ENCODE results near the gene SLC2A9.

SLC2A9 gene

GRCh38 chr4:9849538-9849920, 171.8 kb downstream of the SLC2A9 start:
- TF ChIP-seq FOXM1 (IDR thresholded peaks at IDR 0.05; ENCODE audit: borderline replicate concordance, low read depth): no peak
- TF ChIP-seq NFIC (IDR thresholded peaks at IDR 0.05): no peak
- TF ChIP-seq YY1 (IDR thresholded peaks at IDR 0.05; ENCODE audit: low read depth): no peak
- no peak for TF ChIP-seq CREB1 (IDR thresholded peaks at IDR 0.05; ENCODE audit: low read depth)
- no peak for TF ChIP-seq TEAD4 (IDR thresholded peaks at IDR 0.05)
- TF ChIP-seq EGR1 (IDR thresholded peaks at IDR 0.05): no peak
- no peak for TF ChIP-seq REST (IDR thresholded peaks at IDR 0.05; ENCODE audit: low read depth)
- TF ChIP-seq TAF1 (IDR thresholded peaks at IDR 0.05; ENCODE audit: low read depth): no peak
- no peak for TF ChIP-seq USF1 (IDR thresholded peaks at IDR 0.05)
- no peak for TF ChIP-seq MAX (IDR thresholded peaks at IDR 0.05)
- TF ChIP-seq RAD21 (IDR thresholded peaks at IDR 0.05; ENCODE audit: low read depth): no peak
- no peak for TF ChIP-seq CEBPB (IDR thresholded peaks at IDR 0.05)
- no peak for TF ChIP-seq TCF12 (IDR thresholded peaks at IDR 0.05; ENCODE audit: low read depth)

- TF ChIP-seq FOXM1 (IDR thresholded peaks at IDR 0.05; ENCODE audit: borderline replicate concordance, low read depth): no peak
- no peak for TF ChIP-seq CEBPB (IDR thresholded peaks at IDR 0.05)
- TF ChIP-seq TCF12 (IDR thresholded peaks at IDR 0.05; ENCODE audit: low read depth): no peak
- TF ChIP-seq TEAD4 (IDR thresholded peaks at IDR 0.05): no peak
- TF ChIP-seq USF1 (IDR thresholded peaks at IDR 0.05): no peak
- TF ChIP-seq CREB1 (IDR thresholded peaks at IDR 0.05; ENCODE audit: low read depth): no peak
- TF ChIP-seq MAX (IDR thresholded peaks at IDR 0.05): no peak
Observed at GRCh38 chr4:9847968-9848748, 173.1 kb downstream of the SLC2A9 start.

GRCh38 chr4:9845791-9846493, 175.4 kb downstream of the SLC2A9 start:
- no peak for TF ChIP-seq TAF1 (IDR thresholded peaks at IDR 0.05; ENCODE audit: low read depth)
- TF ChIP-seq FOXM1 (IDR thresholded peaks at IDR 0.05; ENCODE audit: borderline replicate concordance, low read depth): no peak
- no peak for TF ChIP-seq ZBTB7A (IDR thresholded peaks at IDR 0.05; ENCODE audit: low read depth)
- TF ChIP-seq YY1 (IDR thresholded peaks at IDR 0.05; ENCODE audit: low read depth): no peak
- no peak for TF ChIP-seq CEBPB (IDR thresholded peaks at IDR 0.05)
- TF ChIP-seq RAD21 (IDR thresholded peaks at IDR 0.05; ENCODE audit: low read depth): no peak
- TF ChIP-seq EP300 (IDR thresholded peaks at IDR 0.05; ENCODE audit: borderline replicate concordance): no peak
- no peak for TF ChIP-seq NFIC (IDR thresholded peaks at IDR 0.05)
- no peak for TF ChIP-seq EGR1 (IDR thresholded peaks at IDR 0.05)
- TF ChIP-seq USF1 (IDR thresholded peaks at IDR 0.05): no peak
- TF ChIP-seq TEAD4 (IDR thresholded peaks at IDR 0.05): no peak
- TF ChIP-seq REST (IDR thresholded peaks at IDR 0.05; ENCODE audit: low read depth): no peak
- no peak for TF ChIP-seq TCF12 (IDR thresholded peaks at IDR 0.05; ENCODE audit: low read depth)
- no peak for TF ChIP-seq CREB1 (IDR thresholded peaks at IDR 0.05; ENCODE audit: low read depth)
- no peak for TF ChIP-seq MAX (IDR thresholded peaks at IDR 0.05)

- no peak for TF ChIP-seq CEBPB (IDR thresholded peaks at IDR 0.05)
- TF ChIP-seq TCF12 (IDR thresholded peaks at IDR 0.05; ENCODE audit: low read depth): no peak
- no peak for TF ChIP-seq TEAD4 (IDR thresholded peaks at IDR 0.05)
- no peak for TF ChIP-seq MAX (IDR thresholded peaks at IDR 0.05)
- no peak for TF ChIP-seq NFIC (IDR thresholded peaks at IDR 0.05)
- TF ChIP-seq CREB1 (IDR thresholded peaks at IDR 0.05; ENCODE audit: low read depth): no peak
- no peak for TF ChIP-seq REST (IDR thresholded peaks at IDR 0.05; ENCODE audit: low read depth)
- no peak for TF ChIP-seq ZBTB7A (IDR thresholded peaks at IDR 0.05; ENCODE audit: low read depth)
- TF ChIP-seq EGR1 (IDR thresholded peaks at IDR 0.05): no peak
- TF ChIP-seq YY1 (IDR thresholded peaks at IDR 0.05; ENCODE audit: low read depth): no peak
- TF ChIP-seq TAF1 (IDR thresholded peaks at IDR 0.05; ENCODE audit: low read depth): no peak
Observed at GRCh38 chr4:9841072-9841471, 180.2 kb downstream of the SLC2A9 start.
